ENCODE measurements around the gene FHIT. TPM values are rescaled to one million over a fixed set of nuclear protein-coding genes. Genes with fewer than 3 reads are reported as not detected.

Gene FHIT
- total and polyA plus RNA-seq, 2 experiments from 2014 or later, result 9.7 to 16.2 TPM

DNA sequence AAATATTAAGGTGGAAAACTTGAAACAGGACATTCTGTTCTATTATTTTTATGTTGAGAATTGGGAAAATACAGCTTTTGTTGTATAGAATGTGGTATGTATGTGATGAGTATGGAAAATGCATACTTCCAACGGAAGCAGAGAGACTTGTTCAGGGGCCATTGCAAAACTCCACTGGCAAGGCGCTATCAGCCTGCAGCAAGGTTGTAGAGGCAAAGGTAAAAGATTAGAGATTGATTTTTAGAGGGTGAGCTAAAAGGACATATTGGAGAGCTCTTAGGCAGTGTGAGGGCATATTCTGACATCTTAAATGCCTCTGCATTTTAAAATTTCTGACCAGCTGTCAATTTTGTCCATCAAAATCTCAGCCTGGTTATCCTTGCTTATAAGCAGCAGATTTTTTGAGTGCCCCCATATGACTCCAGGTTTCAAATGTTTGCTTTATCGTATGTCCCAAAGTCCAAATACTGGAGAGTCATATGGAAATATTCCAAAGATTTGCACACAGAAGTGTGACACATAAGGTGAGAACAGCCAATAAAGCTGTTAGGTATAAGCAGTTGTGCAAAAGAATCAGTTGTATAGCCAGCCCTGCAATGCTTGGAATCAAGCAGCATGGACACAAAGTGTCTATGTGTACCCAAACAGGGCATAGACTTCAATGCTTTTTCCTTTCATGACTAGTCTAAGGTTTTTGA is 829.4 kb downstream of the FHIT start:
- no peak for DNase-seq (ENCODE audit: low spot score)
- TF ChIP-seq, protein P1, sequence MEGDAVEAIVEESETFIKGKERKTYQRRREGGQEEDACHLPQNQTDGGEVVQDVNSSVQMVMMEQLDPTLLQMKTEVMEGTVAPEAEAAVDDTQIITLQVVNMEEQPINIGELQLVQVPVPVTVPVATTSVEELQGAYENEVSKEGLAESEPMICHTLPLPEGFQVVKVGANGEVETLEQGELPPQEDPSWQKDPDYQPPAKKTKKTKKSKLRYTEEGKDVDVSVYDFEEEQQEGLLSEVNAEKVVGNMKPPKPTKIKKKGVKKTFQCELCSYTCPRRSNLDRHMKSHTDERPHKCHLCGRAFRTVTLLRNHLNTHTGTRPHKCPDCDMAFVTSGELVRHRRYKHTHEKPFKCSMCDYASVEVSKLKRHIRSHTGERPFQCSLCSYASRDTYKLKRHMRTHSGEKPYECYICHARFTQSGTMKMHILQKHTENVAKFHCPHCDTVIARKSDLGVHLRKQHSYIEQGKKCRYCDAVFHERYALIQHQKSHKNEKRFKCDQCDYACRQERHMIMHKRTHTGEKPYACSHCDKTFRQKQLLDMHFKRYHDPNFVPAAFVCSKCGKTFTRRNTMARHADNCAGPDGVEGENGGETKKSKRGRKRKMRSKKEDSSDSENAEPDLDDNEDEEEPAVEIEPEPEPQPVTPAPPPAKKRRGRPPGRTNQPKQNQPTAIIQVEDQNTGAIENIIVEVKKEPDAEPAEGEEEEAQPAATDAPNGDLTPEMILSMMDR (IDR thresholded peaks at IDR 0.05; ENCODE audit: poor library complexity), result no peak
- TF ChIP-seq EZH2 (IDR thresholded peaks at IDR 0.05; ENCODE audit: borderline replicate concordance), result no peak
- no peak for TF ChIP-seq EZH2phosphoT487 (IDR thresholded peaks at IDR 0.05; ENCODE audit: low read depth, severe bottlenecking, unreplicated experiment)
- Histone ChIP-seq H3K27ac (no peak overlapping the region), H3K27me3 (no peaks in the 10 kb centered on the region), H4K20me1 (ENCODE audit: insufficient read depth, poor library complexity, severe bottlenecking) (no peaks in the 10 kb centered on the region), H2AFZ (no peak overlapping the region), H3K9me2 (replicated peaks; ENCODE audit: insufficient read depth) (no peaks in the 10 kb centered on the region), H3K9me3 (ENCODE audit: low read depth) (no peaks in the 10 kb centered on the region), H3K79me2 (no peaks in the 10 kb centered on the region), H3K4me2 (no peak overlapping the region), H3K36me3 (replicated peaks; ENCODE audit: insufficient read depth, low read depth) (no peaks in the 10 kb centered on the region), H3K4me3 (no peak overlapping the region), H3K4me1 (ENCODE audit: insufficient read depth) (no peaks in the 10 kb centered on the region)
- 87% methylated on average over 3 of the region's 3 CpGs for WGBS (ENCODE audit: low lambda C conversion rate, missing lambda C conversion rate)

DNA sequence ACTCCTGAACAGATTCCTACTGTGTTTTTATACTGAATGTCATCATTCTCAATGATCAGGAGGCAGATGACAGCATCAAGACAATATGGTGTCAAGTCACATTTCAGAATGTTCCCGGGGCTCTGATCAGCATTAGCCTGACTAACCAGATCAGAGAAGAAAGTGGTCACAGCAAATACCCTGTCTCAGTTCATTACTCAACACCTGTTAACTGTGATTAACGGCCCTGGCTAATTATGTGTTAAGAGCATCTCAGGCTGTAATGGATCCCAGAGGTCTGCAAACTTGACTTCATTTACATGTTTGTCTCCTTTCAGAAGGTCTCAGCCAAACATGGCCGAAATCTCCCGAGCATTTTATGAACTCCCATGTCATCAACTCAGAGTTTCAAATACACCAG is 833.7 kb downstream of the FHIT start:
- no peaks in the 10 kb centered on the region for H4K20me1 ChIP-seq (ENCODE audit: insufficient read depth, poor library complexity, severe bottlenecking)
- 52% methylated on average over 4 of the region's 4 CpGs for WGBS (ENCODE audit: low lambda C conversion rate, missing lambda C conversion rate)
- TF ChIP-seq EZH2 (IDR thresholded peaks at IDR 0.05; ENCODE audit: borderline replicate concordance), result no peak
- TF ChIP-seq, protein P1 (IDR thresholded peaks at IDR 0.05; ENCODE audit: poor library complexity), result no peak
- TF ChIP-seq EZH2phosphoT487 (IDR thresholded peaks at IDR 0.05; ENCODE audit: low read depth, severe bottlenecking, unreplicated experiment), result no peak
- no peaks in the 10 kb centered on the region for H3K36me3 ChIP-seq (replicated peaks; ENCODE audit: insufficient read depth, low read depth)
- no peak overlapping the region for H3K4me3 ChIP-seq
- H3K27me3 ChIP-seq, result no peaks in the 10 kb centered on the region
- H3K79me2 ChIP-seq, result no peaks in the 10 kb centered on the region
- H3K9me2 ChIP-seq (replicated peaks; ENCODE audit: insufficient read depth), result no peaks in the 10 kb centered on the region
- H2AFZ ChIP-seq, result no peak overlapping the region
- no peaks in the 10 kb centered on the region for H3K4me1 ChIP-seq (ENCODE audit: insufficient read depth)
- no peak for DNase-seq (ENCODE audit: low spot score)
- H3K27ac ChIP-seq, result no peak overlapping the region
- no peak overlapping the region for H3K4me2 ChIP-seq
- H3K9me3 ChIP-seq (ENCODE audit: low read depth), result no peaks in the 10 kb centered on the region

DNA sequence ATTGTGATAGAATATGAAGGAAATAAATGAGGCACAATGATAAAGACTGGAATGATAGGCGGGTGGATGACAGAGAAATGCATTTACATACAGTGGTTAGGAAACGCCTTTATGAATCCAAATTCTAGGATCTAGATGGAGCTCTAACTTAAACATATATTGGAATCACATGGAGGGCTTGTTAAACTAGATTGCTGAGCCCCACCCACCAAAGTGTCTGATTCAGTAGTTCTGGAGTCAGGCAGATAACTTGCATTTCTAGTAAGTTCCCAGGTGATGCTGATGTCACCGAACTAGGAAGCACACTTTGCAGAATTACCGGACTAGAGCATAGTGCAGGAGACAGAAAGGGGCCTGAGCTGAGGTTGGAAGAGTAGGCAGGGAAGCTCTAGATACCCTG is 837.2 kb downstream of the FHIT start:
- Histone ChIP-seq H3K27me3 (no peaks in the 10 kb centered on the region), H3K4me1 (ENCODE audit: insufficient read depth) (no peaks in the 10 kb centered on the region), H3K27ac (no peak overlapping the region), H3K79me2 (no peaks in the 10 kb centered on the region), H4K20me1 (ENCODE audit: insufficient read depth, poor library complexity, severe bottlenecking) (no peaks in the 10 kb centered on the region), H3K36me3 (replicated peaks; ENCODE audit: insufficient read depth, low read depth) (no peaks in the 10 kb centered on the region), H3K4me3 (no peak overlapping the region), H3K4me2 (no peak overlapping the region), H2AFZ (no peak overlapping the region), H3K9me3 (ENCODE audit: low read depth) (no peaks in the 10 kb centered on the region), H3K9me2 (replicated peaks; ENCODE audit: insufficient read depth) (no peaks in the 10 kb centered on the region)
- no peak for DNase-seq (ENCODE audit: low spot score)
- WGBS (ENCODE audit: low lambda C conversion rate, missing lambda C conversion rate), result 94% methylated on average over 4 of the region's 4 CpGs
- TF ChIP-seq EZH2 (IDR thresholded peaks at IDR 0.05; ENCODE audit: borderline replicate concordance), result no peak
- TF ChIP-seq, protein P1 (IDR thresholded peaks at IDR 0.05; ENCODE audit: poor library complexity), result no peak
- TF ChIP-seq EZH2phosphoT487 (IDR thresholded peaks at IDR 0.05; ENCODE audit: low read depth, severe bottlenecking, unreplicated experiment), result no peak

Measured in hepatocyte (in vitro differentiated cells).